ENCODE data around the gene TSPAN31.
"Not testable (repeated sequence)": the region's sequence is repeated elsewhere in the genome, so short reads cannot be mapped to it uniquely, and the experiment has no call there.

The TSPAN31 gene, protein sequence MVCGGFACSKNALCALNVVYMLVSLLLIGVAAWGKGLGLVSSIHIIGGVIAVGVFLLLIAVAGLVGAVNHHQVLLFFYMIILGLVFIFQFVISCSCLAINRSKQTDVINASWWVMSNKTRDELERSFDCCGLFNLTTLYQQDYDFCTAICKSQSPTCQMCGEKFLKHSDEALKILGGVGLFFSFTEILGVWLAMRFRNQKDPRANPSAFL

GRCh38 chr12:57744777-57745484, at the start of gene TSPAN31:
Gene TSPAN31 (plus strand): TSS chr12:57745039. CDS start chr12:57745155, 116 bp downstream.
- DNase-seq = peak; percentile 96

DNA sequence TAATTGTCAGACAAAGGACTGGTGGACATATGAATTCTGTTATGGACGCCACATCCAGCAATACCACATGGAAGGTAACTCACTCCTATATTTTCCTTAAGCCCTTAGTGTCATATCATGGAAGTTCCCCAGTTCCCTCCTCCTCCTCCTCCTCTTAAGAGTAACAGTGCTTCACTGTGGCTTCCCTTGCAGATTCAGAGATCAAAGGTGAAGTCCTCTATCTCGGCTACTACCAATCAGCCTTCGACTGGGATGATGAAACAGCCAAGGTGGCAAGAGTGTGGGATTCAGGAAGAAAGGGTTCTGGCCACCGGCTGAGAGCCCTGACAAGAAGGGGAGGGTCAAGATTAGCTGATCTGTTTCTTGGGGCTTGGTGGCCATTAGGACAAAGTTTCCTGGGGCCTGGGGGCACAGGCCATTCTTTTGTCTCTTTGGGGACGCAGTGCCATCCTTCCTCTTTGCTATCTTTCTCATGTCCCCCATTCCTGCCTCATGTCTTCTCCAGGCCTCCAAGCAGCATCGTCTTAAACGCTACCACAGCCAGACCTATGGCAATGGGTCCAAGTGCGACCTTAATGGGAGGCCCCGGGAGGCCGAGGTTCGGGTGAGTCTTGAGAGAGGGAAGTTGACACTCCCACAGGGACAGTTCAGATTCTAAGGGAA, 48.9 kb upstream of the TSPAN31 start:
- DNase-seq = no peak

DNA sequence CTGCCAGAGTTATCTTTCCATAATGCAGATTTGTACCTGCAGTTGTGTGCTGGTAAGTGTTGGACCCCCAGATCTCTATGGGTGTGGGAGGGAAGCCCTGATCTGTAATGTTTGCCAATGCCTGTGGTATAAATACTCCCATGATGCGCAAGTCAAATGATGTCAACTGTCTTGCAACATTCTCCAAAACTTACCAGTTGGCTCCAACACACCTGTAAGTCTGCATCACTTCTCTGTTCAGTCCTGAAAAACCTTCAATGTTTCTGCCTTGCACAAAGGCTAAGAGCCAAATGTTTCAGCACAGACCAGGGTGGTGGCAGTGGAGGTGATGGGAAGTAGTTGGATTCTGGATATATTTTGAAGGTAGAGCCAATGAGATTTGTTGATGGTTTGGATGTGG, 47.8 kb upstream of the TSPAN31 start:
- no peak for DNase-seq

- DNase-seq = no peak
Measured at GRCh38 chr12:57698414-57698813, 46.4 kb upstream of the TSPAN31 start.

DNA sequence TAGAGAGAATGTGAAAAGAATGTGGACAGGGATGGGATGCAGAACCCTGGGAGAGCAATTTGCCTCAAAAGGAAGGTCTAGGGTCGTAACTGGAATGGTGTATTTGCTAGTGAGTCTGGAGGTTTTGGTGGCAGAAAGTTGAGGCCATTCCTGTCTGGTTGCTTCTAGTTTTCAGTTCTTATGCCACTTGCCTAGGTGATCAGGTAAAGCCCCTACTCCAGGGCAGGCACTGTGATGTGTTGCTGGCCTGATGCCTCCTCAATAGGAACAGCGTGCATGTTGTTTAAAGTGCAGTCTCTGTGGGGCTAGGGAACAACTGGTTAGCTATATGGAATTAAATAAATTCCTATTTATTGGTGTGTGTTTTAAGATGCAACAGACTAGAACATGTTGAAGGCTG, 44.5 kb upstream of the TSPAN31 start:
- DNase-seq = no peak

DNA sequence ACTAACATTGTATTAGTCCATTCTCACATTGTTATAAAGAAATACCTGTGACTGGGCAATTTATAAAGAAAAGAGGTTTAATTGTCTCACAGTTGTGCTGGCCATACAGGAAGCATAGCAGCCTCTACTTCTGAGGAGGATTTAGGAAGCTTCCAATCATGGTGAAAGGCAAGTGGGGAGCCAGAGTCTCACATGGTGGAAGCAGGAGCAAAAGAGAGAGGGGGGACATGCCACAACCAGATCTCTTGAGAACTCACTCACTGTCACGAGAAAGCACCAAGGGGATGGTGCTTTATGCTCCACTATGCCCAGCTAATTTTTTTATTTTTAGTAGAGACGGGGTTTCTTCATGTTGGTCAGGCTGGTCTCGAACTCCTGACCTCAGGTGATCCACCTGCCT, 37.6 kb upstream of the TSPAN31 start:
- DNase-seq = no peak

GRCh38 chr12:57708296-57708695, 36.5 kb upstream of the TSPAN31 start:
- no peak for DNase-seq

DNA sequence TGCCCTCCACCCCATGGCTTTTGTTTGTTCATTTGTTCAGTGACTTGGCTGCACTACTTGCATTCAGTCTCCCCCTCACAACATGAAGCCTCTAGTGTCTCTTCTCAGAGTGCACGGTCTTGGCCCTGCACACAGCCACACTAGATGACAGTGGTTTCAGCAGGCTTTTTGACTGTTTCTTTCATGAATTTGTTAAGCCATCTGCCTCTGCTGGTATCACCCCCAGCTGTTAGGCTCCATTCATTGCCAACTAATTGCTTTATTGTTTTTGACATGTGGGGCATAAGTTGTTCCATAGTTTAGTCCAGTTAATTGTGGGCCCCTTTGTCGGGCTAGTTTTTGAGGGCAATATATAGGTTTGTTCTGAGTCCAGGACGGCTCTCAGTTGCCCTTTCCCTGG, 32.1 kb upstream of the TSPAN31 start:
- DNase-seq = no peak

DNA sequence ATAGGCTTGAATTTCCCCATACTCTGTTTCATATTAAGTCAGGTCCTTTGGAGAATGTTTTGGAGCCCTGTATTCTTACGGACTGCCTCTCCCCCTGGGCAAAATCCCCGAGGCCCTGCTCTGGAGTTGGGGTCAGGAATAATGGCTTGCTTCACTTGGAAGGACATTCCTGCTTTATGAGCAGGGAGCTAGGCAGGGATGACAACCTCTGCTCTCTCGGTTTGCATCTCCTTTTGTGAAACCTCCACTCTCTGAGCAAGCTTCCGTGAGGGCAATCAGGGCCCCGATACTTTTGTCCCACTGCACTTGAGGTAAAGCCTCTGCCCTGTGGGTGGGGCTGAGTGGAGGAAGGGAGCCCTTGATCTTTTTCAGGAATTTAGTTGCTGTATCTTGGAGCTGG, 31.6 kb upstream of the TSPAN31 start:
- no peak for DNase-seq

DNA sequence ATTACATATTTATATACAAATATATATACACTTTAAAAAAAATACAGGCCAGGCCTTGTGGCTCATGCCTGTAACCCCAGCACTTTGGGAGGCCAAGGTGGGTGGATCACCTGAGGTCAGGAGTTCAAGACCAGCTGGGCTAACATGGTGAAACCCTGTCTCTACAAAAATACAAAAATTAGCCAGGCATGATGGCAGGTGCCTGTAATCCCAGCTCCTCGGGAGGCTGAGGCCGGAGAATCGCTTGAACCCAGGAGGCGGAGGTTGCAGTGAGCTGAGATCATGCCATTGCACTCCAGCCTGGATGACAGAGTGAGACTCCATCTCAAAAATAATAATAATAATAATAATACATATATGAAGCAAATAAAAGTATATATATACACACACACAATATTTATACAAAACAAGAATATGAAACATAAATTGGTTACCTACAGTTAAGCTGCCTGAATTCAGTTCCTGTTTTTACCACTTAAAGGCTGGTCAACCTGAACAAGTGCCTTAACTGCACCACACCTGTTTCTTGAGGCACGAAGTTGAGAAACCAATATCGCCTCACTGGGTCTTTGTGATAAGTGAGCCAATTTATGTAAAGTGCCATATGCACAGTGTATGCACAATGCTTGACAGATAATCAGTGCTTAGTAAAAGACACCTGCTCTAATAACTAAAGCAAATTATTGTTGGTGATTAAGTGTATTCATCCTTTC, 29.6 kb upstream of the TSPAN31 start:
- not testable (repeated sequence) for DNase-seq

- DNase-seq = no peak
Measured at GRCh38 chr12:57715786-57716185, 29.1 kb upstream of the TSPAN31 start.

GRCh38 chr12:57716305-57716704, 28.5 kb upstream of the TSPAN31 start:
- DNase-seq = no peak

GRCh38 chr12:57717131-57717530, 27.7 kb upstream of the TSPAN31 start:
- DNase-seq = no peak

- no peak for DNase-seq
Measured at GRCh38 chr12:57717846-57718640, 26.8 kb upstream of the TSPAN31 start.

DNA sequence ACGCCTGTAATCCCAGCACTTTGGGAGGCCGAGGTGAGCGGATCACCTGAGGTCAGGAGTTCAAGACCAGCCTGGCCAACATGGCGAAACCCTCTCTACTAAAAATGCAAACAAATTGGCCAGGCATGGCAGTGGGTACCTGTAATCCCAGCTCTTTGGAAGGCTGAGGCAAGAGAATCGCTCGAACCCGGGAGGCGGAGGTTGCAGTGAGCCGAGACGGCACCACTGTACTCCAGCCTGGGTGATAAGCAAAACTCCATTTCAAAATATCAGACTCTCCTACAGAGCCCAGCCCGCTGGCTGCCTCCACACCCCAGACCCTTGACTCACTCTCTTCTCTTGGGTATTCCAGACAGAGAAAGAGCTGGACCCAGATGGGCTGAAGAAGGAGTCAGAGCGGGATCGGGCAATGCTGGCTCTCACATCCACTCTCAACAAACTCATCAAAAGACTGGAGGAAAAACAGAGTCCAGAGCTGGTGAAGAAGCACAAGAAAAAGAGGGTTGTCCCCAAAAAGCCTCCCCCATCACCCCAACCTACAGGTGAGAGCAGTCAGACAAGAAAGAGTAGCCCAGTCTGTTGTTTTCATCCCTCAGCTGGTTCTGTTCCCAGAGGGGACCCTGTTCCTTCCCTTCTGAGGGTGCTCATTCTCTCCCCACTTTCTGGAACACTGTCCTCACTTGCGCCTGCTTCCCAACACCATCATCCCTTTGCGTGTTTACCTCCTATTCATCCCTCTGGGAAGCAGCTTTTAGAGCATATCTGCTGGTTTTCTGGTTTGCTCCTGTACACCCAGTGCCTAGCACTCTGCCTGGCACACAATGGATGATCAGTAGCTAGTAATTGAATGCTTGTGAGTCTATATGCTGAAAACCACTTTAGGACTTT, 26.0 kb upstream of the TSPAN31 start:
- no peak for DNase-seq

GRCh38 chr12:57719777-57720605, 24.8 kb upstream of the TSPAN31 start:
- no peak for DNase-seq

GRCh38 chr12:57720606-57721595, 23.9 kb upstream of the TSPAN31 start:
- DNase-seq = no peak

DNA sequence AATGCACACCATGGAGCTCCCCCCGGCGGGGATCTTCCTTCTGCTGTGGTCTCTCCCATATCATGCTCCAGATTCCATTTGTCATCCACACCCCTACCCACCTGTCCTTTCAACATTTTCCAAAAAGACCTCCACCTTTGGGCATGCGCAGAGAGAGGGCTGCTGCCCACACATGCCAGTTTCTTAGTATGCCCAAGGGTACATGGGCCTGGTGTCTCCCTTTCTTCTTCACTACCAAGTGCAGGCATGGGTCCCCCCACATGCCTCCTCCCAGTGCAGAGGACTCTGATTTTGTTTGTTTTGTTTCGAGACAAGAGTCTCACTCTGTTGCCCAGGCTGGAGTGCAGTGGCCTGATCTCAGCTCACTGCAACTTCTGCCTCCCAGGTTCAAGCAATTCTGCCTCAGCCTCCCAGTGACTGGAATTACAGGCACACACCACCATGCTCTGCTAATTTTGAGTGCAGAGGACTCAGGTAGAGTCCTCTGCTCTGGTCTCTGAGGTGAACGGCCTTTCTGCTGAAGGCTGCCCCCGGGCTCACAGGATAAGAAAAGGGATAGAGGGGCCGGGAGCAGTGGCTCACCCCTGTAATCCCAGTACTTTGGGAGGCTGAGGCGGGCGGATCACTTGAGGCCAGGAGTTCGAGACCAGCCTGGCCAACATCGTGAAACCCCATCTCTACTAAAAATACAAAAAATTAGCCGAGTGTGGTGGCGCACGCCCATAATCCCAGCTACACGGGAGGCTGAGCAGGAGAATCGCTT, 22.8 kb upstream of the TSPAN31 start:
- DNase-seq = not testable (repeated sequence)
